OCI-LY7 (cell line): ENCODE results near the gene RDH13.

Source experiments
- EZH2phosphoT487 ChIP-seq: fragments of 200-600 bp; sonication (generic); IDR thresholded peaks from 2 replicates; pipeline ENCODE4 v1.6.1; 2018; ENCODE audit warnings: low read depth, borderline replicate concordance, mild to moderate bottlenecking, mixed run types, antibody characterized with exemption, low read length, moderate library complexity, mixed read lengths
- TF ChIP-seq, protein P1 (sequence below): fragments of 200-600 bp; sonication (generic); conservative IDR thresholded peaks from 2 replicates; pipeline ENCODE4 v1.5.1; 2014; ENCODE audit warnings: mild to moderate bottlenecking, antibody characterized with exemption, low read length, moderate library complexity, mixed read lengths

DNA sequence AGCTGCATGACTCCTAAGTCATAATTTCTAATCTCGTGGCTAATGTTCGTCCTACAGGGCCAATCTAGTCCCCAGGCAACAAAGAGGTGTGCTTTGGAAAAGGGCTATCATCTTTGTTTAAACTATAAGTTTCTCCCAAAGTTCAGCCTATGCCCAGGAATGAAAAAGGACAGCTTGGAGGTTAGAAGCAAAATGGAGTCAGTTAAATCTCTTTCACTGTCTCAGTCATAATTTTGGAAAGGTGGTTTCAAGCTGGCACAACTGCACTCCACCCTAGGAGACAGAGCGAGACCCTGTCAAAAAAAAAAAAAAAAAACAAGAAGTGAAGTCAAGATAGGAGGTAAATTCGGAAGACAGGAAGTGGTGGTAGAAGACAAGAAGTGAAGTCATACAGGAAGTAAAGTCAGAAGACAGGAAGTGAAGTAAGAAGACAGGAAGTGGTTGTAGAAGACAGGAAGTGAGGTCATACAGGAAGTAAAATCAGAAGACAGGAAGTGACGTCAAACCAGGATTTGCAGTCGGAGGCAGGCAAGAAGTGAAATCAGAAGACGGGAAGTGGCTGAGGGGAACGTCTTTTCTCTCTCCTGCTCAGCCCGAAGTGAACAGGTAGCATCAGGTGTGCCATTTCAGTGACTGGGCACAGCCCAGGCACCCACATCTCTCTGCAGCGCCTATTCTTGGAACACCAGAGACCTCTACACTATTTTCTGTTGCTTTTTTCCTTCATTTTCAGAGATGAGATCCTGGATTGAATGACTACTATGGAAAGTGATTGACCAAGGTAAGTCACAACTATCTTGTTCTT is 57.1 kb downstream of the RDH13 start:
- TF ChIP-seq, protein P1, sequence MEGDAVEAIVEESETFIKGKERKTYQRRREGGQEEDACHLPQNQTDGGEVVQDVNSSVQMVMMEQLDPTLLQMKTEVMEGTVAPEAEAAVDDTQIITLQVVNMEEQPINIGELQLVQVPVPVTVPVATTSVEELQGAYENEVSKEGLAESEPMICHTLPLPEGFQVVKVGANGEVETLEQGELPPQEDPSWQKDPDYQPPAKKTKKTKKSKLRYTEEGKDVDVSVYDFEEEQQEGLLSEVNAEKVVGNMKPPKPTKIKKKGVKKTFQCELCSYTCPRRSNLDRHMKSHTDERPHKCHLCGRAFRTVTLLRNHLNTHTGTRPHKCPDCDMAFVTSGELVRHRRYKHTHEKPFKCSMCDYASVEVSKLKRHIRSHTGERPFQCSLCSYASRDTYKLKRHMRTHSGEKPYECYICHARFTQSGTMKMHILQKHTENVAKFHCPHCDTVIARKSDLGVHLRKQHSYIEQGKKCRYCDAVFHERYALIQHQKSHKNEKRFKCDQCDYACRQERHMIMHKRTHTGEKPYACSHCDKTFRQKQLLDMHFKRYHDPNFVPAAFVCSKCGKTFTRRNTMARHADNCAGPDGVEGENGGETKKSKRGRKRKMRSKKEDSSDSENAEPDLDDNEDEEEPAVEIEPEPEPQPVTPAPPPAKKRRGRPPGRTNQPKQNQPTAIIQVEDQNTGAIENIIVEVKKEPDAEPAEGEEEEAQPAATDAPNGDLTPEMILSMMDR, result no peak
- no peak for TF ChIP-seq EZH2phosphoT487
